IMR-90 (cell line): ENCODE data around the gene KIF18B. TPM values are rescaled to one million over a fixed set of nuclear protein-coding genes. Genes with fewer than 3 reads are reported as not detected.
A peak's percentile ranks its signal among the peaks of the same experiment; 100 is the strongest.

Experiments used
- ATAC-seq: fragments of 200-7000 bp; cut with Tn5 transposase; 2 replicates; pipeline ENCODE4 v1.9.1; 2020; ENCODE audit warnings: low read depth, mild to moderate bottlenecking, moderate library complexity
- BruUV-seq: library from RNA; stranded (reverse); fragments of 400-500 nt; replicated peaks from 2 replicates; lab custom pipeline; 2021; lab: Mats Ljungman, UMichigan
- CTCF ChIA-PET: fragments of 300-600 bp; formaldehyde crosslinking; extraction: SDS; loops from one replicate; lab custom pipeline; 2021; ENCODE audit warnings: antibody characterized with exemption; lab: Yijun Ruan, JAX
- POLR2A ChIA-PET: fragments of 300-600 bp; sonication (Branson Sonifier 250); formaldehyde crosslinking; loops from one replicate; lab custom pipeline; 2022; ENCODE audit warnings: antibody characterized with exemption; ENCODE audit not compliant: unreplicated experiment; lab: Charles Lee
- DNase-seq: peaks from one replicate; pipeline ENCODE4 v3.0.0; 2013
- H2AFZ ChIP-seq: replicated peaks from 2 replicates; pipeline ENCODE3; 2013; ENCODE audit warnings: low read length, mild to moderate bottlenecking; ENCODE audit not compliant: poor library complexity
- H2AK5ac ChIP-seq: 2 replicates; pipeline ENCODE4 v1.6.1; 2013; ENCODE audit warnings: low read depth, low read length, inconsistent platforms
- H2AK9ac ChIP-seq: replicated peaks from 2 replicates; pipeline ENCODE3; 2013; ENCODE audit warnings: mild to moderate bottlenecking, low read depth, low read length, moderate library complexity; ENCODE audit not compliant: poor library complexity
- H2BK120ac ChIP-seq: 2 replicates; pipeline ENCODE4 v1.6.1; 2013; ENCODE audit warnings: low read depth, low read length, inconsistent platforms
- H2BK15ac ChIP-seq: 3 replicates; pipeline ENCODE4 v1.6.1; 2013; ENCODE audit warnings: low read depth, low read length, inconsistent platforms
- H2BK20ac ChIP-seq: 2 replicates; pipeline ENCODE4 v1.6.1; 2013; ENCODE audit warnings: low read depth, mild to moderate bottlenecking, inconsistent platforms, low read length, moderate library complexity
- H2BK5ac ChIP-seq: 2 replicates; pipeline ENCODE4 v1.6.1; 2013; ENCODE audit warnings: mild to moderate bottlenecking, low read depth, low read length, inconsistent platforms; ENCODE audit not compliant: poor library complexity, severe bottlenecking
- H3K14ac ChIP-seq: replicated peaks from 2 replicates; pipeline ENCODE4 v1.6.1; 2013; ENCODE audit warnings: low read depth, low read length, inconsistent platforms
- H3K18ac ChIP-seq: 2 replicates; pipeline ENCODE4 v1.6.1; 2013; ENCODE audit warnings: low read depth, low read length, control low read depth
- H3K23ac ChIP-seq: 2 replicates; pipeline ENCODE4 v1.6.1; 2013; ENCODE audit warnings: low read depth, low read length, inconsistent platforms
- H3K27ac ChIP-seq: 2 replicates; pipeline ENCODE4 v1.5.1; 2013; ENCODE audit warnings: mild to moderate bottlenecking, control low read depth, low read length; ENCODE audit not compliant: insufficient read depth
- H3K27me3 ChIP-seq: 2 replicates; pipeline ENCODE4 v1.6.1; 2013; ENCODE audit warnings: low read length; ENCODE audit not compliant: control insufficient read depth, insufficient read depth
- H3K36me3 ChIP-seq: 2 replicates; pipeline ENCODE4 v1.6.1; 2013; ENCODE audit warnings: low read length, mixed read lengths; ENCODE audit not compliant: control insufficient read depth, insufficient read depth
- H3K4ac ChIP-seq: 2 replicates; pipeline ENCODE4 v1.6.1; 2013; ENCODE audit warnings: low read depth, low read length, inconsistent platforms
- H3K4me1 ChIP-seq: 2 replicates; pipeline ENCODE4 v1.6.1; 2013; ENCODE audit warnings: low read length, mixed read lengths; ENCODE audit not compliant: control insufficient read depth, insufficient read depth
- H3K4me2 ChIP-seq: 2 replicates; pipeline ENCODE4 v1.6.1; 2013; ENCODE audit warnings: low read depth, mild to moderate bottlenecking, control low read depth, low read length, moderate library complexity
- H3K4me3 ChIP-seq: 2 replicates; pipeline ENCODE4 v1.5.1; 2013; ENCODE audit warnings: low read depth, mild to moderate bottlenecking, control low read depth, low read length, moderate library complexity; ENCODE audit not compliant: insufficient read depth
- H3K56ac ChIP-seq: 2 replicates; pipeline ENCODE4 v1.6.1; 2013; ENCODE audit warnings: low read length, inconsistent platforms; ENCODE audit not compliant: insufficient read depth; ENCODE audit errors: extremely low read depth
- H3K79me1 ChIP-seq, 2 experiments: 2 replicates each; pipeline ENCODE4 v1.6.1; 2013; ENCODE audit warnings: low read length in 2 of 2, inconsistent platforms in 1 of 2, low read depth in 1 of 2
- H3K9ac ChIP-seq: 2 replicates; pipeline ENCODE4 v1.6.1; 2013; ENCODE audit warnings: low read depth, low read length, control low read depth
- H3K9me1 ChIP-seq: 2 replicates; pipeline ENCODE4 v1.6.1; 2013; ENCODE audit warnings: low read length, inconsistent platforms; ENCODE audit not compliant: insufficient read depth
- H3K9me3 ChIP-seq: 2 replicates; pipeline ENCODE4 v1.6.1; 2013; ENCODE audit warnings: low read length; ENCODE audit not compliant: control insufficient read depth, insufficient read depth
- H4K20me1 ChIP-seq: 2 replicates; pipeline ENCODE4 v1.6.1; 2013; ENCODE audit warnings: low read length, inconsistent platforms; ENCODE audit not compliant: insufficient read depth
- H4K5ac ChIP-seq: 2 replicates; pipeline ENCODE4 v1.6.1; 2013; ENCODE audit warnings: mild to moderate bottlenecking, low read depth, low read length, control low read depth
- H4K8ac ChIP-seq, 2 experiments: 2 replicates each; pipeline ENCODE4 v1.6.1; 2013; ENCODE audit warnings: low read depth in 2 of 2, low read length in 2 of 2, control low read depth in 1 of 2, inconsistent platforms in 1 of 2
- H4K91ac ChIP-seq: 2 replicates; pipeline ENCODE4 v1.6.1; 2013; ENCODE audit warnings: low read depth, low read length, inconsistent platforms; ENCODE audit not compliant: insufficient read depth
- BHLHE40 ChIP-seq: fragments of 150-350 bp; IDR thresholded peaks from 2 replicates; pipeline ENCODE4 v1.6.1; 2016; ENCODE audit warnings: mild to moderate bottlenecking, low read depth, low read length
- CEBPB ChIP-seq: IDR thresholded peaks from 2 replicates; pipeline ENCODE4 v1.6.1; 2012; ENCODE audit warnings: low read depth, low read length, improper control_type of control experiment
- CHD1 ChIP-seq: IDR thresholded peaks from 2 replicates; pipeline ENCODE4 v1.6.1; 2012; ENCODE audit warnings: low read depth, low read length, improper control_type of control experiment
- CTCF ChIP-seq: conservative IDR thresholded peaks from 2 replicates; pipeline ENCODE4 v1.5.1; 2012; ENCODE audit warnings: mild to moderate bottlenecking, low read depth, low read length, improper control_type of control experiment
- ELK1 ChIP-seq: fragments of 150-350 bp; IDR thresholded peaks from 2 replicates; pipeline ENCODE4 v1.6.1; 2016; ENCODE audit warnings: low read depth, mild to moderate bottlenecking, low read length, moderate library complexity, borderline replicate concordance
- MAFK ChIP-seq: IDR thresholded peaks from 2 replicates; pipeline ENCODE4 v1.6.1; 2012; ENCODE audit warnings: low read depth, low read length, improper control_type of control experiment
- MAZ ChIP-seq: IDR thresholded peaks from 2 replicates; pipeline ENCODE4 v1.6.1; 2012; ENCODE audit warnings: low read depth, mild to moderate bottlenecking, low read length, improper control_type of control experiment, moderate library complexity, borderline replicate concordance
- MXI1 ChIP-seq: IDR thresholded peaks from 2 replicates; pipeline ENCODE4 v1.6.1; 2012; ENCODE audit warnings: low read depth, mild to moderate bottlenecking, low read length, moderate library complexity, borderline replicate concordance
- NFE2L2 ChIP-seq: fragments of 150-350 bp; IDR thresholded peaks from 2 replicates; pipeline ENCODE4 v1.6.1; 2016; ENCODE audit warnings: low read depth, mild to moderate bottlenecking, low read length
- POLR2A ChIP-seq: IDR thresholded peaks from 2 replicates; pipeline ENCODE4 v1.6.1; 2012; ENCODE audit warnings: mild to moderate bottlenecking, low read depth, low read length
- RAD21 ChIP-seq: IDR thresholded peaks from 2 replicates; pipeline ENCODE4 v1.6.1; 2012; ENCODE audit warnings: low read length, improper control_type of control experiment
- USF2 ChIP-seq: fragments of 150-350 bp; IDR thresholded peaks from 2 replicates; pipeline ENCODE4 v1.6.1; 2017; ENCODE audit warnings: mild to moderate bottlenecking, antibody characterized with exemption, low read length, low read depth
- WGBS, 2 experiments: methylation state at CpG; one replicate each; pipeline versions ENCODE4 v1.1.5 to v1.1.7; 2013; ENCODE audit warnings: missing lambda C conversion rate in 2 of 2; ENCODE audit not compliant: insufficient read length in 1 of 2; ENCODE audit errors: extremely low coverage in 2 of 2; 5-methylcytosine and 5-hydroxymethylcytosine counted together
- dilution Hi-C: fragments of 300-500 bp; cut with HindIII; formaldehyde crosslinking; loops from one replicate; pipeline ENCODE4 v1.14.3; 2018; ENCODE audit warnings: low sequenced_read_pairs; ENCODE audit not compliant: unreplicated experiment
- in situ Hi-C: fragments of 300-500 bp; cut with MboI; formaldehyde crosslinking; loops from 3 replicates; pipeline ENCODE4 v1.14.3; 2019; ENCODE audit warnings: low sequenced_read_pairs, inconsistent platforms, mixed read lengths
- intact Hi-C: fragments of 100-400 bp; cut with micrococcal nuclease; formaldehyde crosslinking; loops from 2 replicates; pipeline ENCODE4 v1.10.0; 2022
- polyA plus RNA-seq, 3 experiments: library from polyadenylated mRNA; depleted of rRNA; stranded (reverse); fragments of >200 nt; gene quantifications; 2 replicates each; pipeline ENCODE4 v1.2.3, GENCODE V29; 2012; ENCODE audit warnings: low replicate concordance in 1 of 3
- total RNA-seq: library from RNA; depleted of rRNA; stranded (reverse); fragments of >200 nt; gene quantifications from 2 replicates; pipeline ENCODE4 v1.2.3, GENCODE V29; 2012

Gene KIF18B
- total and polyA plus RNA-seq, 2 of the 4 experiments (the other 2 are of a cell fraction), result 1.3 to 16.0 TPM

GRCh38 chr17:44902135-44902760 is 45.3 kb downstream of the KIF18B start:
- dilution Hi-C loops (no loop called here), intact Hi-C loops (no loop called here), in situ Hi-C loops (no loop called here)
- no peak overlapping the region for H2AK9ac ChIP-seq
- H2AK5ac ChIP-seq, result peak overlapping the region; percentile 41
- no peak overlapping the region for H2AFZ ChIP-seq
- no peak overlapping the region for H3K14ac ChIP-seq
- H3K79me1 ChIP-seq, result peaks cover 7 to 26% of the 10 kb centered on the region in 2 experiments; a peak in 3 of 4 replicates
- H3K9me1 ChIP-seq, result peaks cover 35% of the 10 kb centered on the region
- no peak overlapping the region for H4K8ac ChIP-seq
- H2BK15ac ChIP-seq, result peak overlapping the region; percentile 24; the same call in 1 of the 3 replicates
- H3K36me3 ChIP-seq, result no peaks in the 10 kb centered on the region
- WGBS, 2 experiments, result 83% methylated on average over 11 of the region's 17 CpGs; no CpG with 5 or more reads in 1 of the 2 experiments
- H3K4me3 ChIP-seq, result no peak overlapping the region
- peak overlapping the region; percentile 7; the same call in 1 of the 2 replicates for H2BK120ac ChIP-seq
- H3K4ac ChIP-seq, result peak overlapping the region; percentile 18
- ChIA-PET POLR2A (no interaction called here), CTCF (interaction anchor here (0.6 to 1.8 kb wide), 5 partner anchors 11 to 120 kb away, joined by 3 to 7 read pairs (median 4); no protein-coding TSS in a partner anchor)
- H3K27me3 ChIP-seq, result no peaks in the 10 kb centered on the region
- no peaks in the 10 kb centered on the region for H3K9me3 ChIP-seq
- no peak overlapping the region for H3K27ac ChIP-seq
- H2BK20ac ChIP-seq, result peak overlapping the region; percentile 23; the same call in 1 of the 2 replicates
- no peak overlapping the region for H3K18ac ChIP-seq
- no peak overlapping the region for H3K56ac ChIP-seq
- no TSS peak for BruUV-seq
- H3K23ac ChIP-seq, result no peak overlapping the region
- H3K9ac ChIP-seq, result no peak overlapping the region
- no peak overlapping the region for H4K5ac ChIP-seq
- H3K4me2 ChIP-seq, result no peak overlapping the region
- TF ChIP-seq POLR2A (no peak), USF2 (no peak), MAFK (no peak), MXI1 (no peak), CHD1 (no peak), CTCF (no peak), ELK1 (no peak), CEBPB (no peak), BHLHE40 (no peak), NFE2L2 (no peak), RAD21 (no peak), MAZ (no peak)
- DNase-seq, result no peak
- H3K4me1 ChIP-seq, result peaks cover 33% of the 10 kb centered on the region
- H4K20me1 ChIP-seq, result peaks cover 4% of the 10 kb centered on the region; the same call in 1 of the 2 replicates
- no peak overlapping the region for H4K91ac ChIP-seq
- no peak for ATAC-seq
- H2BK5ac ChIP-seq, result no peak overlapping the region
